NCI-H187 (cell line): ENCODE measurements around the gene ANKRD53.
A peak's percentile ranks its signal among the peaks of the same experiment; 100 is the strongest.

Source experiments
- DNase-seq, 2 experiments: peaks; one replicate each; lab custom pipeline; 2025; lab: John Stamatoyannopoulos, UW

Gene ANKRD53, protein sequence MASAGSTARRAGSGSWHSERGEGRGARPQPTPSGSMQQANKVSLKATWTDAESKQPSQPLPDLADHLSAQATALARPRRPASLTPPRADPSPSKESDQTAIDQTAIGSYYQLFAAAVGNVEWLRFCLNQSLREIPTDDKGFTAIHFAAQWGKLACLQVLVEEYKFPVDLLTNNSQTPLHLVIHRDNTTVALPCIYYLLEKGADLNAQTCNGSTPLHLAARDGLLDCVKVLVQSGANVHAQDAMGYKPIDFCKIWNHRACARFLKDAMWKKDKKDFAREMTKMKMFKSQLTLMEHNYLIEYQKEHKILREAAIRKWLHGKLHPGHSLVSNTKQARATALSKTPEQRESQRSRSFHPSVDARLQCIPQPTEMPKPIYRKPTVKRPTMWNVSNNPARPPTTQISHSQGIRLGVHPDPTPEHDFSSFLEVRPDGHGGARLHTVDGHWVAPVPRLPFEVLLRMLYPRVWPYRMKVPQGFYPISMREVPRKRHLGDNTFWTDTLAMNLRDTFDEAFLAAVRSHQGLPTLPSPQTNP

DNA sequence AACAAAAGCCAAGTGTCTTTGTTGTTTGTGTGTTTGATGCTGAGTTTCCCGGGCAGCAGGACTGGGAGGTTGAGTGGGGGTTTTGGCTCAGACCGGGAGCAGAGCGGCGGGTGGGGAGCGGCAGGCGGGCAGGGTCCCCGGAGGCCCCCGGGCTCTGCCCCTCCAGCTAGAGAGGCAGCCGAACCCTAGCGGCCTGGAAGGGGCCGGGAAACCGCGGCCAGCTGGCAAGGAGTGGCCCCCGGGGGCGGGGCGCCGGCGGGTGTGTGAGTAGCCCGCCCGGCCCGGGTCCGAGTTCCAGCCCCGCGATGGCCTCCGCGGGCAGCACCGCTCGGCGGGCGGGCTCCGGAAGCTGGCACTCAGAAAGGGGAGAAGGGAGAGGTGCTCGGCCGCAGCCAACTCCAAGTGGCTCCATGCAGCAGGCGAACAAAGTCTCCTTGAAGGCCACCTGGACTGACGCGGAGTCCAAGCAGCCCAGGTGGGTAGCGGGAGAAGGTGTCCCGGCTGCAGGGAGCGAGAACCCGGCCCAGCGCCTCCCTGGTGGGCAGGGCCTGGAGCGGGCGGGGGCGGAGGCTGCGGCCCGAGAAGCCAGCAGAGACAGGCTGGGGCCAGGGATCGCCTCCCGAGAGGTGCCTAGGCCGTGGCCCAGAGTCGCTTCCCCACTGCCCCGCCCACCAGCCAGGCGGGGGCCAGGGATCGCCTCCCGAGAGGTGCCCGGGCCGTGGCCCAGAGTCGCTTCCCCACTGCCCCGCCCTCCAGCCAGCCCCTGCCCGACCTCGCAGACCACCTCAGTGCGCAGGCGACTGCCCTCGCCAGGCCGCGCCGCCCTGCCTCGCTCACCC is at the start of gene ANKRD53:
ANKRD53 (plus strand) TSS at position 290 of the 839 bp plus-strand sequence; CDS start at position 306, 16 bp downstream.
- DNase-seq: no peak

DNA sequence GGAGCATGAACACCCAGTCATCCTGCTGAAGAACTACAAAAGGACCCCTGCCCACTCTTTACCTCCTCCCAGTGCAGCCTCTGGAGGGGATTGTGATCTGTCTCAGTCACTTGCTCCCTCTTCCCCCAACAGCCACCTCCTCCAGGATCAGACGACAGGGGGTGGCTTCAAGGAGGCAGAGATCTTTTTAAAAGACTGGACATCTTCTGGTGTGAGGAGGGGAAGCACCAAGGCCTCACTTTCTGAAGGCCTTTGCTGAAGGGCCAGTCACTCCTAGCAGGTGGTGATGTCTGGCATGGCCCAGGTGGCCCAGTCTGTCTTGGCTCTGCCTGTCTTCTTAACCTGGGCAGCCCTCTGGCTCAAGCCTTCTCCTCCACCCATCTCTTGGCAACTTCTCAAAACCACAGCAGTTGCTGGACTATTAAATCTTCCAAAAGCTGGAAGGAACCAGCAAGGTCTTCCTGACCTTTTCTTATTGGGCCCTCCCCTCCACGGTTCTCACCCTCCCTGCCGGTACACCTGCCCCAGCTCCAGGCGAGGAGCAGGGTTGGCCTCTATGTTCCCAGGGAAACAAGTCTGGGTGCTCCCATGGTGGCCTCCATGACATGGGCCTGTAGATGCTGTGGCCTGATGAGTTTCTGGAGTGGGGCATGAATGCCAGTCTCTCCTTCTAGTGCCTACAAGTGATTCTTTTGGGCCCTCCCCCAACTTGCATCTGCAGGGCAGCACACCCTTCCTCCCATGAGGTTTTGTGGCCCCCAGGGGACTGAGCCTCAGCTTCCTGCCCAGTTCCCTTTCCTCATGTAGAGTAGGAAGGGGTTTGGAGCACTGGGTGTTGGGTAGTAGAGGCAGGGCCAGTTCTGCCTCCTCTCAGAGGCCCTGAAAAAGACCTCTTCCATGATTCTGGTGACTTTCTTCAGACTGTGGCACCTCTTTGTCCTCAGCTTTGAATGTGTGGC is 47.8 kb upstream of the ANKRD53 start:
- DNase-seq: no peak

DNA sequence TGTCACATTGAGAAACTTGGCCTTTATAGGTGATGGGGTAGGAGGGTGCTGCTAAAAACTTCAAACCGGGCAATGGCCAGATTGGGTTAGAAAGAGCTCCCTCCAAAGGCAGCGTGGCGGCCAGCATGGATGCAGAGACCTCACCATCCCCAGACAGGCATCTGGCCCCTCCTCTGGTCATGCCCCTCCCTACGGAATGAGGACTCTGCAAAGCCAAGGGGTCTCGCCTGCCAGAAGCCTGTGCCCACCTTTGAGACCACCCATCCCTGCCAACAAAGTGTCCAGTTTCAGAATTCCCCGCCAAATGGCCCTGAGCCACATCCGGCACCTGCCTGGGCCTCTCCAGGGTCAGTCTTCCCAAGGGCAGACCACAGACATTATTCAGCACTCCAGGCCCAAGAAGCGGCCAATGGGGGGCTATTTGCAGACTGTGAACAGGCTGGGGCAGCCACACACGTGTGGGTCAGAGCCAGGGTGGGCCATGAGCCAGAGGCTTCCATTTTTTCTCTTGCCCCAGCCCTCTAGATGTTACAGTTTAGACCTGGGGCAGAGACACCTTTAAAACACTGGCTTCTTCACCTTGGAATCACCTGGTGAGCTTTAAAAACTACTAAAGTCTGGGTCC is 46.9 kb upstream of the ANKRD53 start:
- DNase-seq: no peak

DNA sequence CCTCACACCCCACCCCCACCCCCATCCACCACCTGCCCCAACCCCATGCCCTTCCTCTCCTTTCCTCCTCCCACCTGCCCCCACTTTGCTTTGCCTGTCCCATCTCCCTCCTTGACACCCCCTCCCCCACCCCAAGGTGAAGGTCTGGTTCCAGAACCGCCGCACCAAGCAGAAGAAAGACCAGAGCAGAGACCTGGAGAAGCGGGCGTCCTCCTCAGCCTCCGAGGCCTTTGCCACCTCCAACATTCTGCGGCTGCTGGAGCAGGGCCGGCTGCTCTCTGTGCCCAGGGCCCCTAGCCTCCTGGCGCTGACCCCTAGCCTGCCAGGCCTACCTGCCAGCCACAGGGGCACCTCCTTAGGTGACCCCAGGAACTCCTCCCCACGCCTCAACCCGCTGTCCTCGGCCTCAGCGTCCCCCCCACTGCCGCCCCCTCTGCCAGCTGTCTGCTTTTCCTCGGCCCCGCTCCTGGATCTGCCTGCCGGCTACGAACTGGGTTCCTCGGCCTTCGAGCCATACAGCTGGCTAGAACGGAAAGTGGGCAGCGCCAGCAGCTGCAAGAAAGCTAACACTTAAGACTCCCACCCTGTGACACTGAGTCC is 45.7 kb upstream of the ANKRD53 start:
- DNase-seq: no peak

DNA sequence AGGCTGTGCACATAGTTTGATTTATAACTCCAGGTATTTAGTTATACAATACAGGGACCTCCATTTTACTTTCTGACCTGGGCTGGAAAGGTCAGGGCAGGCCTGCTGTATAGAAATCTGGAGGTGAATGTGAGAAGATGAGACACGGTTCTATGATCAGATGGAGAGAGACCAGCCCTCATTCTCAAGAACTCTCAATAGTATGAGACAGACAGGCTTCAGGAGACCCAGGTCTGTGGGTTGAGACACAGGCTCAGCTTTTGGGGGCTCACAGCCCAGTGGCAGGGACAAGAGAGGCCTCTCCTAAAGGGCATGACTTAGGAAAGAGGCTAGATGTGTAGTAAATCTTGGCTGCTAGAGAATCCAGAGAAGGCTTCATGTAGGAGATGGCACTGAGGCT is 43.4 kb upstream of the ANKRD53 start:
- DNase-seq: no peak

DNA sequence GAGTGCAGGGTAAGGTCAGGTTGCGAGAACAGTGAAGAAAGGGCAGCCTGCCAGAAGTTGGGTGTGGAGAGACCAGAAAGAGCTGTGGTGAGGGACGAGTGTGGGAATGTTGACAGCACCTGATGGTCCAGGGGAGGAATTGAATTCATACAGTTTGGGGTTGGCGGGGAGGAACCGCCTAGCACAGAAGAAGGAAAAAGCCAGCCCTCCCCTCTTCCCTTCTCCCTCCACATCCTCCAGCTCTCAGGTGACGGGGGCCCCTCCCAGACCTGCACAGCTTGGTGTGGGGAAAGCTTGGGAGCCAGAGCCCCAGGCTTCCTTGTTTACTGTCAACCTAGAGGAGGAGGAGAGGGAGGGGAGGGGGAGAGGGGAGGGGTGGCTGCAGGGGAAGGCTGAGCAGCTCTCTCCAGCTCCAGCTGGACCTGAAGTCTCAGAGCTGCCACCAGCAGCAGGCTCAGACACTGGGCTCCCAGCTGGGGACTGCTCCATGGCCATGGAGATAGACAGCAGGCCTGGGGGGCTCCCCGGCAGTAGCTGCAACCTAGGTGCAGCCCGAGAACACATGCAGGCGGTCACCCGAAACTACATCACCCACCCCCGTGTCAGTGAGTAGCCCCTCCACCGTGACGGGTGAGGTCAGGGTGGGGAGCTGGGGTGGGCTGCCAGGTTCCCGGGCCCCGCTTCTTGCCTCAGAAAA is 42.8 kb upstream of the ANKRD53 start, which contains the start of gene ATP6V1B1:
ATP6V1B1 (plus strand) TSS at position 433 of the 697 bp plus-strand sequence; CDS start at position 488, 55 bp downstream.
- peak; percentile 5 to 32 for DNase-seq

DNA sequence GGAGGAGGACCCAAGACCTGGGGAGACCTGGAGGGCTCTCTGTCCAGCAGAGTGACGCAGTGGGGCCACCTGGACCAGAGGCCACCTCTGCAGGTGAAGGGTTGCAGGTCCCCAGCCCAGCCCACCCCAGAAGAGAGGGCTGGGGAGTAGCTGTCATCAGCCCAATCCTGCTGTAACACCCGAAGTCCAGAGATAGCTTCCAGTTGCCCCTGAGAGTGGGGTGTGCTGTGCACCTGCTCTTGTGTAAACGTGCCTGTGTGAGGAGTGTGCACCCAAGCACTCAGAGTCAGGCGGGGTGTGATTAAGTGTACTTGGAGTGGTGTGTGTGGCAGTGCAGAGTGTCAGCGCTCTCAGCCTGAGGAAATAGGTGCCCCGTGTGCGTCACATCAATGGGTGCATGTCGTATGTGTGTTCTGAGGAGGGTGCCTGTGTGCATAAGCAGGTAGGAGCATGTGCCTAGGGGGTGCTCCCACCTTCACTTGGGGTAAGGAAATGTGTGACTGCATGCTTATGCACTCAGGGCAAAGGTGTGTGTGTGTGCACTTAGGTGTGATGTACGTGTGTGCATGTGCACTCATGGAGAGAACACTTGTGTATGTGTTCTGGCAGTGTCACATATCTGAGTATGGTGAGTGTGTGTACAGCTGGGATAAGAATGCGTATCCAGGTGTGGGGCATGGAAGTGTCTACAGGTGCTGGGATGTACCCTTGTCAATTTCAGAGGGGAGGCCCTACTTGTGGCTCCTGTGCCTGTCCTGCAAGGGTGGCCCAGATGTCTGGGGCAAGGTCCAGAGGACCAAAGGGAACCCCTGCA is 42.1 kb upstream of the ANKRD53 start:
- peak in 1 of 2 experiments; percentile 10 for DNase-seq

DNA sequence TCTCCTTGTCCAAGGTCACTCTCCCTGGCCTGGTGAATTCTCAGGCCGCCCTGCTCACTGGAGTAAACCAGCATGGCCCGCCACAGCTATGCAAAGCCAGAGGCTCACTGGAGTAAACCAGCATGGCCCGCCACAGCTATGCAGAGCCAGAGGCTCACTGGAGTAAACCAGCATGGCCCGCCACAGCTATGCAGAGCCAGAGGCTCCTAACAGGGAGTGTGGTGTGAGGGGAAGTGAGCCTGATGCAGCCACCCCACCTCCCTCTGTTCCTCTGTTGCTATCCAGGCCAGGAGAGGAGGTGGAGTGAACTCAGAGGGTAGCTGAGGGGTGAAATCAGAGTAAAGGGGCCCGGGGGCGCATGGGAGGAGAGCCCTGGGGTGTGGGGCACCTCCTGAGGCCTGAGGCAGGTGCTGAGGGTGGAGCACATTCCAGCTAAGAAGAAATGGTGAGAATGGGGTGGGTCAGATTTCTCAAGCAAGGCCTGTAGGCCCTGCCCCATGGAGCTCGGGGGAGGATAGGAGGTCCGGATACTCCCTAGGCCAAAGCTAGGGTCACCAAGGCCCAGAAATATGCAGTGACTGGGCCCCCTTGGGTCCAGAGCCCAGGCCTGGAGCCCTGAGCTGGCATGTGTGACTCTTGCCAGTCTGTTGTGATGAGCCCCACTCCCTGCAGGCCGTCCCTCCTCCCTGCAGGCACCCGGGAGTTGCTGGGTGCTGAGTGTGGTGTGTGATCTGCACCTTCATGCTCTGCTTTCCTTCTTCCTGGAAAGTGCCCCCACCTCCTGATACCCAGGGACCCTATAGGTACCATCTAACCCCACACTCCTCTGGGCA is 41.2 kb upstream of the ANKRD53 start:
- no peak for DNase-seq

DNA sequence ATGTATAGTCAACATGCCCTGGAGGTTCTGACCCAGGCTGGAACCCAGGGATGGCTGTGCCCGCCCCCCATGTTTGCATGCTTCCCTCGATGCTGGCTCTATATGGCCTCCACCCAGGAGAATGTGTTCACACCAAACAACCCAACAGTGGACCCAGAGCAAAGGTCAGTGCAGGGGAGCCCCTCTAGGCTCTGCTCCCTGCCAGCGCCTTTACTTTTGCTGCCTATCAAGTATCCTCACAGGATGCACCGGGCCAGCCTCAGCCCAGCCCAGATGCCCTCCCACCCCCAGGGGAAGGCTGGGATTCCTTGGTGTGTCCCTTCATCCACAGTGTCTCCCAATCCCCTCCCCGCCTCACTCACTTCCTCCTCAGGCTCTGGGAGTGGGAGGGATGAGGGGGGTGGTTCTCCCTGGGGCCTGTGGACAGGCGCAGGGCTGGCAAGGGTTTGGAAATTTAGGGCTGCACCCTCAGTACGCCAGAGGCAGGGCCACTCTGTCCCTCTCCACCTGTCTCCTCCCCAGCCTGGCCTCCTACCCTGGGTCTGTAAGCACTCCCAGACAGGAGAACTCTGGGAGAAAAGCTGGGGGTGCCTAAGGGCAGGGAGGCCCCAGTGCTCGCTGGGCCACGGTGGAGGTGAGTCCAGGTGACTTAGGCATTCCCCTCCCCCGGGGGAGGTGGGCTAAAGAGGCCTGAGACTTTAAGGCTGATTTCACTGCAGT is 40.4 kb upstream of the ANKRD53 start:
- DNase-seq: no peak

DNA sequence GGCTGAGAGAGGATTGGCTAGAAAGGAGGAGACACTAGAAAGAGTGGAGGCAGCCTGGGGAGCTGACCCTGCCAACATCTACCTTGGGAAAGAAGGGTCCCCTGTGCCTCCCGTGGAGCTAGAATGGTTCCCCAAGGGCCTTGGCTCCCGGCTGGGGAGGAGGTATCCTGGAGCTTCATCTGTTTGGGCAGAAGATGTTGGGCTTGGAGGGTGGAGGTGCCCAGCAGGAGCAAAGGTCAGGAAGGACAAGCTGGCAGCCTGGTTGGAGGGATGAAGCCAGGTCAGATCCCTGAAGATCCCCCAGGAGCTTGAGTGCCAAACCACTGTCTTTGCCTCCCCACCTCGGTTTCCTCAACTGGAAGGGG is 39.9 kb upstream of the ANKRD53 start:
- no peak for DNase-seq

DNA sequence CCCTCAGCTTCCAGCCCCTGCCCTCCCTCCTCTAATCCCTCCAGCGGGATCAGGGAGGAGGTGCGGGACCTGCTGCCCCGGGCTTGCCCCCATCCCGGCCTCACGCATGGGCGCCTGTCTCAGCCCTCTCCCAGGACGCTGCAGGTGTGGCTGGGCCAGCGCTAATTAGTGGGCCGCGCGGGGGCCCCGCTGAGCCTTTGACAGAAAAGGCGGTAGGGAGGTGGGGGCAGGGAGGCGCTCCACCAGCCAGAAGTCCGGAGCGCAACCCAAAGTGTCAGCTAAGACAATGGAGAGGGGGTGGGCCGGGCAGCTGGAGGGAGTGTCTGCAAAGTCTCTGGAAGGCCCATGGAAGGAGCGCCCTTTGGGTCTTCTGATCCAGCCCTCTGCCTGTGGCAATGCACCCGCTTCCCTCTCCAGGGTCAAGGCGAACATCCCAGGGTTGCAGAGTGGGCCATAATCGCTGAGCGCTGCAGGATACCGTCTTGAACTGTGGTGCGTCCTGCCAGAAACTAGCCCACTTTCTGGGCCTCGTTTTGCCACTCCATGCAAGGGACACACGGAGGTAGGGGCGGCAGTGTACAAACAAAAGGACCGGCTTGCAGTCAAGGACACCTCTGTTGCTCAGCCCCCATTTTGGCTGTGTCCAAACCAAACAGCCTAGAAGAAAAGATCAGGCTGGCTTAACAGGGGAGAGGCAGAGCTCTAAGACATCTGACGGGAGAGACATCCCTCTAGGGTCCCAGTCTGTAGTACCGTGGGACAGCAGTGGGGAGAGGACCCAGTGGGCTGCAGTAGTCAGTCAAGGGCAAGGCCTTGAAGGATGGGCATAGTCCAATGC is 39.2 kb upstream of the ANKRD53 start:
- DNase-seq: no peak

DNA sequence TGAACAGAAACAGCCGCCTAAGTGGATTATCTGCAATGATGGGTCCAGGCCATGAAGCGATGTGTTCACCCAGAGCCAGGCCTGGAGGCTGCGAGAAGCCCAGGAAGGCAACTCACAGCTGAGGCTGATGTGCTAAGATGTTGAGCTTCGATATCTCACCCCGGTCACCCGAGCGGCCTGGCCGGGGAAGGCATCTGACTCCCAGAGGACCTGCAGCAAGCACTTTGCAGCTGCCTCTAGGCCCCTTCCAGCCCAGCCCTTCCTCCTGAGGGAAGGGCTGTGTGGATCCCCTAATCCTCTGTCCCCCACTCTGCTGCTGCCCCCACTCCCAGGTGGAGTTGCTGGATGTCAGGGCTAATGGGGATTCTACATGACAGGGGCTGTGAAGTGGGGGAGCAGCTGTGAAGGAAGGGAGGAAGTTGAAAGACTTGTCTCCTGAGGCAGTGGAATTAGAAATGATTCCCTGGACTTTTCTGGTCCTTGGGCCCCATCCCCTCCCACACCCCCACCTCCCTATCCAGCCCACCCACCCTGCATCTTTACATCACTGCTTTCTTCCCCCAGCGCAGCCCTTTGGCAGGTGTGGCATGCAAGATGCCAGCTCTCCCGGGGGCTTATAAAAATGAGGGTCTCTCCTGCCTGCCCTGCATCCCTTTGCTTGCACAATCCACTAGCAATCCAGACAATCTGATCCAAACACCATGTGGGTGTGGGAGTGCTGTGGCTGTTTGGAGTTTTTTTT is 38.4 kb upstream of the ANKRD53 start:
- DNase-seq: no peak

DNA sequence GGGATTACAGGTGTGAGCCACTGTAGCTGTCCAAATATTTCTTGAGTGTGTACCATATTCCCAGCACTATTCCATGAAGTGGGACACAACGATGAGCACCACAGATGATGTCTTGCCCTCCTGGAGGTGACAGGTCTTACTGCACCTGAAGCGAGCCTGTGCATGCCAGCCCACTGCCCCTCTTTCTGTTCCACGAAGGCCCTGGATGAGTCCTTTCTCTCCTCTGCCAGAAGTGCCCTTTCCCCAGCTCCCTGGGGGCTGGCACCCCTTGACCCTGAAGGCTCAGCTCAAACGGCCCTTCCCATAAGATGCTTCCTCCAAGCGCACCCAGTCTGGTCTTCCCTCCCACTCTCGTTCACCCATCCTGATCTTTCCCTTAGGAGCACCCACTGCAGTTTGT is 37.2 kb upstream of the ANKRD53 start:
- no peak for DNase-seq

DNA sequence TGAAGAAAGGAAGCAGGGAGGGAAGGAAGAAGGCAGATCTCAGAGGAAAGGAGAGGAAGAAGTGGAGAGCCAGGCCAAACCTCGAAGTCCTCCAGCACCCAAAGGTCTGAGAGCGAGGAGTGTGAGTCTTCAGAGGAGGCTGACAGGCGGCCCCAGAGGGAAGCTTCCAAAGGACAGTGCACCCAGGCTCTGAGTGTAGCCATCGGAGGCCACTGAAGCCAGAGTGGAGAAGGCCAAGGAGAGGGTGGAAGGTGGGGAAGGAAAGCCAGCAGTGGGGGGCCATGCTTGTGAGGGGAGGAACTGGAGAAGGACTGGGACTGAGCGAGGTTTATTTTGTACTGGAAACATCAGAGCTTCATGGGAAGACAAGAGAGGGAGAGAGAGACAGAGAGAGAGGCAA is 36.7 kb upstream of the ANKRD53 start:
- DNase-seq: no peak

DNA sequence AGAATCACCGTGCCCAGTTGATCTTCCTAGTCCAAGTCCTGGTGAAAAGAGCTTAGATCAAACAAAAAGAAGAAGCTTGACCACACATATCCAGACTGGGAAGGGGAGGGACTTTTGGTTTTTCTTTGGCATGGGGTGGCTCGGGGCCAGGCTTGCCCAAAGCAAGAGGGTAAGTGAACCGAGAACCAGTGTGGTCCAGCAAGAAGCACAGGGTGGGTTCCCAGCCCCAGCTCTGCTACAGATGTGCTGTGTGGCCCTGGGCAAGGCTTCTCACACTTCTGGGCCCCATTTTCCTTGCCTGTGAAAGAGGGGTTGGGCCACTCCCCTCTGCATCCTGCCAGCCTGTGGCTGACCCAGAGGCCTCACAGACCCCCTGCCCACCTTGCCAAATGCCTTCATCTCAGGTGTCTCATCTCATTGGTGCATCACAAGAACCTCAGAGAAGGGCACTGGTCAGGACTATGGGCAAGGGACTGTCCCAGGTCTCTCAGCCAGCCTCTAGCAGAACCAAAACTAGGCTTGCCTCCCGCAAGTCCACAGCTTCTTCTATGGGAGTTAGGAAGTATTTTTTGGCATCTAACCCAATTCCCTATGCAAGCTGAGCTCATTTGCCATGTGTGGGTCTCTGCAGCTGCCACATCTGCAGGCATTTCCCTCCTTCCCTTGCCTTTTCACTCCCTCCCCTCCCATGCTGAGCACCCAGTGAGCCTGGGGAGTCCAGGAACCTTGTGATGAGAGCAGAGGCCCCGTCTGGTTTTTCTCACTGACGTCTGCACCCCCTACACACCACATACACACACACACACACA is 35.8 kb upstream of the ANKRD53 start:
- DNase-seq: no peak
